K562 (cell line): ENCODE data around the gene PTP4A1. TPM values are rescaled to one million over a fixed set of nuclear protein-coding genes. Genes with fewer than 3 reads are reported as not detected.

Source experiments
- CCNT2 ChIP-seq: IDR thresholded peaks from 2 replicates; pipeline ENCODE4 v1.6.1; 2011; ENCODE audit warnings: borderline replicate concordance, low read depth, mild to moderate bottlenecking, moderate library complexity, mixed read lengths, low read length; ENCODE audit not compliant: insufficient read length; ENCODE audit errors: extremely low read depth
- GTF2E2 ChIP-seq: fragments of 200-800 bp; sonication (Bioruptor generic); IDR thresholded peaks from 2 replicates; pipeline ENCODE4 v1.6.1; 2016; ENCODE audit warnings: missing genetic modification characterization, missing compliant biosample characterization
- KLF13 ChIP-seq: fragments of 450-650 bp; IDR thresholded peaks from 2 replicates; pipeline ENCODE4 v1.6.1; 2016; ENCODE audit warnings: missing genetic modification characterization, low read depth, mild to moderate bottlenecking, missing compliant biosample characterization, moderate library complexity, borderline replicate concordance
- NCOA4 ChIP-seq: fragments of 450-650 bp; IDR thresholded peaks from 2 replicates; pipeline ENCODE4 v1.6.1; 2018; ENCODE audit warnings: mild to moderate bottlenecking; ENCODE audit not compliant: partially characterized antibody
- STAG1 ChIP-seq: sonication (generic); formaldehyde crosslinking; IDR thresholded peaks from 2 replicates; pipeline ENCODE4 v1.5.0; 2020; ENCODE audit warnings: missing genetic modification reagents, borderline replicate concordance
- ZBTB8A ChIP-seq: fragments of 450-650 bp; IDR thresholded peaks from 2 replicates; pipeline ENCODE4 v1.6.1; 2018; ENCODE audit warnings: mild to moderate bottlenecking, moderate library complexity; ENCODE audit not compliant: partially characterized antibody
- ZSCAN32 ChIP-seq: fragments of 450-650 bp; formaldehyde crosslinking; IDR thresholded peaks from 2 replicates; pipeline ENCODE4 v1.4.0; 2020; ENCODE audit warnings: mild to moderate bottlenecking, moderate library complexity
- polyA plus RNA-seq, 8 experiments: library from polyadenylated mRNA; depleted of rRNA in 4 of 8; stranded (reverse) in 5 of 8; unstranded in 3 of 8; fragments of >200 nt; fragmentation: Nextera tagmentation in 2 of 8; fragmentation: Illumina TruSeq in 1 of 8; extraction: Ambion mirVana in 2 of 8; extraction: Trizol in 1 of 8; gene quantifications; 2 replicates each; pipeline versions ENCODE4 v1.2.1 to v1.2.3, GENCODE V29; 2011 to 2014; ENCODE audit warnings: inconsistent platforms in 1 of 8, missing spikeins in 1 of 8
- total RNA-seq, 7 experiments: library from RNA; depleted of rRNA in 6 of 7; stranded (reverse); fragments of >200 nt in 6 of 7; fragmentation: Illumina TruSeq in 2 of 7; extraction: Trizol in 2 of 7; gene quantifications; 2 replicates each; pipeline versions ENCODE4 v1.2.1 to v1.2.3, GENCODE V29; 2011 to 2021; ENCODE audit warnings: low replicate concordance in 1 of 7
- TF ChIP-seq, protein P1 (sequence below), 2 experiments: fragments of 450-650 bp in 1 of 2; sonication (generic) in 1 of 2; formaldehyde crosslinking in 1 of 2; IDR thresholded peaks in 1 of 2; conservative IDR thresholded peaks in 1 of 2; 2 replicates each; pipeline versions ENCODE4 v1.6.1 to v1.8.1; 2016 to 2023; ENCODE audit warnings: mild to moderate bottlenecking in 2 of 2, moderate library complexity in 2 of 2, inconsistent platforms in 1 of 2, missing genetic modification reagents in 1 of 2
- TF ChIP-seq, protein P2 (sequence below): sonication (generic); formaldehyde crosslinking; IDR thresholded peaks from 2 replicates; pipeline ENCODE4 v1.8.0; 2022; ENCODE audit warnings: mild to moderate bottlenecking, missing genetic modification reagents
- TF ChIP-seq, protein P3 (sequence below): fragments of 150-350 bp; conservative IDR thresholded peaks from 2 replicates; pipeline ENCODE4 v1.6.1; 2014; ENCODE audit warnings: low read length
- TF ChIP-seq, protein P4 (sequence below): fragments of 450-650 bp; IDR thresholded peaks from 2 replicates; pipeline ENCODE4 v1.6.1; 2016; ENCODE audit warnings: low read depth, mild to moderate bottlenecking, moderate library complexity
- TF ChIP-seq, protein P5 (sequence below): fragments of 200-800 bp; sonication (Bioruptor generic); IDR thresholded peaks from 2 replicates; pipeline ENCODE4 v1.6.1; 2016; ENCODE audit warnings: missing genetic modification characterization, missing compliant biosample characterization
- TF ChIP-seq, protein P6 (sequence below): fragments of 450-650 bp; formaldehyde crosslinking; IDR thresholded peaks from 2 replicates; pipeline ENCODE4 v1.4.0; 2022; ENCODE audit warnings: missing genetic modification characterization

The PTP4A1 gene
- total and polyA plus RNA-seq, 9 of the 15 experiments (the other 6 are each of a cell fraction or from before 2014, with no cell fraction given), result 3.7 to 67.5 (median 13.1) TPM

DNA sequence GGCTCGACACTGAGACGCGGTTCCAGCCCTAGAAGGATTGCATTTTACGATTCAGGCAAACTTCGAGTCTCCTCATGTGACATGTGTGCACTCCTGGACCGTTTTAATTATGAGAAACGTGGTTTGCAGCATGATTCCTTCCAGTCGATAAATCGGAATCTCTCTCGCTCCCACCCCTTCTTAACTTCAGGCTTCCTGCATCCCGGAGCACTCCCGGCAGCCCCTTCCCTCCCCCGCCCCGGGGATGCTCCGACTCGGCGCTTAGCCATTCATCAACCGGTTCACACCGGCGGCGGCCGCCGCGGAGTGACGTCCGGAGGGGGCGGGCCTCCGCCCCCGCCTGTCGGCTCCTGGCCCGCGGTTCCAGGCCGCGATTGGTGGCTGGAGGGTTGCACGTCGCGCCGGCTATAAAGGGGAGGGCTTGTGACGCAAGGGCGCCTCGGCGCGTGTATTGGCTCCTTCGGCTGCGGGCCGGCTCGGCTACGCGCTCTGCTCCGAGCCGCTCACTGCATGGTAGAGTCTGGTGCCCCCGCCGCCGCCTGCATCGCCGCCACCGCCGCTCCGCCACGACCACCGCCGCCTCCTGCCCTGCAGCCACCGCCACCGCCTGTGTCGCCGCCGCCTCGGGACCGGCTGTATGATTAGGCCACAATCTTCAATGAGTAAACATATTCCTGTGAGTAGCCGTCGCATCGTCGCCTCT lies at the start of gene PTP4A1, which contains the start of gene LOC128125822 (continued):
- TF ChIP-seq, protein P1, sequence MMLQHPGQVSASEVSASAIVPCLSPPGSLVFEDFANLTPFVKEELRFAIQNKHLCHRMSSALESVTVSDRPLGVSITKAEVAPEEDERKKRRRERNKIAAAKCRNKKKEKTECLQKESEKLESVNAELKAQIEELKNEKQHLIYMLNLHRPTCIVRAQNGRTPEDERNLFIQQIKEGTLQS (IDR thresholded peaks at IDR 0.05), result peak; percentile 43; the same call in 1 of the 2 replicates
- TF ChIP-seq, protein P1 (CRISPR knock-in tag; conservative IDR thresholded peaks at IDR 0.05), result 0 out of 2 replicates have a peak, but pooled peaks have one; percentile 7
- TF ChIP-seq ZBTB8A (no peak), CCNT2 (peak; percentile 91), GTF2E2 (tag) (no peak), NCOA4 (no peak), ZSCAN32 (no peak), KLF13 (tag) (no peak), STAG1 (CRISPR knock-in tag) (0 out of 2 replicates have a peak, but pooled peaks have one; percentile 20)
- TF ChIP-seq, protein P2, sequence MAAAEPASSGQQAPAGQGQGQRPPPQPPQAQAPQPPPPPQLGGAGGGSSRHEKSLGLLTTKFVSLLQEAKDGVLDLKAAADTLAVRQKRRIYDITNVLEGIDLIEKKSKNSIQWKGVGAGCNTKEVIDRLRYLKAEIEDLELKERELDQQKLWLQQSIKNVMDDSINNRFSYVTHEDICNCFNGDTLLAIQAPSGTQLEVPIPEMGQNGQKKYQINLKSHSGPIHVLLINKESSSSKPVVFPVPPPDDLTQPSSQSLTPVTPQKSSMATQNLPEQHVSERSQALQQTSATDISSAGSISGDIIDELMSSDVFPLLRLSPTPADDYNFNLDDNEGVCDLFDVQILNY (CRISPR knock-in tag), result no peak
- TF ChIP-seq, protein P3, sequence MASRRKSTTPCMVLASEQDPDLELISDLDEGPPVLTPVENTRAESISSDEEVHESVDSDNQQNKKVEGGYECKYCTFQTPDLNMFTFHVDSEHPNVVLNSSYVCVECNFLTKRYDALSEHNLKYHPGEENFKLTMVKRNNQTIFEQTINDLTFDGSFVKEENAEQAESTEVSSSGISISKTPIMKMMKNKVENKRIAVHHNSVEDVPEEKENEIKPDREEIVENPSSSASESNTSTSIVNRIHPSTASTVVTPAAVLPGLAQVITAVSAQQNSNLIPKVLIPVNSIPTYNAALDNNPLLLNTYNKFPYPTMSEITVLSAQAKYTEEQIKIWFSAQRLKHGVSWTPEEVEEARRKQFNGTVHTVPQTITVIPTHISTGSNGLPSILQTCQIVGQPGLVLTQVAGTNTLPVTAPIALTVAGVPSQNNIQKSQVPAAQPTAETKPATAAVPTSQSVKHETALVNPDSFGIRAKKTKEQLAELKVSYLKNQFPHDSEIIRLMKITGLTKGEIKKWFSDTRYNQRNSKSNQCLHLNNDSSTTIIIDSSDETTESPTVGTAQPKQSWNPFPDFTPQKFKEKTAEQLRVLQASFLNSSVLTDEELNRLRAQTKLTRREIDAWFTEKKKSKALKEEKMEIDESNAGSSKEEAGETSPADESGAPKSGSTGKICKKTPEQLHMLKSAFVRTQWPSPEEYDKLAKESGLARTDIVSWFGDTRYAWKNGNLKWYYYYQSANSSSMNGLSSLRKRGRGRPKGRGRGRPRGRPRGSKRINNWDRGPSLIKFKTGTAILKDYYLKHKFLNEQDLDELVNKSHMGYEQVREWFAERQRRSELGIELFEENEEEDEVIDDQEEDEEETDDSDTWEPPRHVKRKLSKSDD, result no peak
- TF ChIP-seq, protein P4, sequence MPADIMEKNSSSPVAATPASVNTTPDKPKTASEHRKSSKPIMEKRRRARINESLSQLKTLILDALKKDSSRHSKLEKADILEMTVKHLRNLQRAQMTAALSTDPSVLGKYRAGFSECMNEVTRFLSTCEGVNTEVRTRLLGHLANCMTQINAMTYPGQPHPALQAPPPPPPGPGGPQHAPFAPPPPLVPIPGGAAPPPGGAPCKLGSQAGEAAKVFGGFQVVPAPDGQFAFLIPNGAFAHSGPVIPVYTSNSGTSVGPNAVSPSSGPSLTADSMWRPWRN, result no peak
- TF ChIP-seq, protein P5, sequence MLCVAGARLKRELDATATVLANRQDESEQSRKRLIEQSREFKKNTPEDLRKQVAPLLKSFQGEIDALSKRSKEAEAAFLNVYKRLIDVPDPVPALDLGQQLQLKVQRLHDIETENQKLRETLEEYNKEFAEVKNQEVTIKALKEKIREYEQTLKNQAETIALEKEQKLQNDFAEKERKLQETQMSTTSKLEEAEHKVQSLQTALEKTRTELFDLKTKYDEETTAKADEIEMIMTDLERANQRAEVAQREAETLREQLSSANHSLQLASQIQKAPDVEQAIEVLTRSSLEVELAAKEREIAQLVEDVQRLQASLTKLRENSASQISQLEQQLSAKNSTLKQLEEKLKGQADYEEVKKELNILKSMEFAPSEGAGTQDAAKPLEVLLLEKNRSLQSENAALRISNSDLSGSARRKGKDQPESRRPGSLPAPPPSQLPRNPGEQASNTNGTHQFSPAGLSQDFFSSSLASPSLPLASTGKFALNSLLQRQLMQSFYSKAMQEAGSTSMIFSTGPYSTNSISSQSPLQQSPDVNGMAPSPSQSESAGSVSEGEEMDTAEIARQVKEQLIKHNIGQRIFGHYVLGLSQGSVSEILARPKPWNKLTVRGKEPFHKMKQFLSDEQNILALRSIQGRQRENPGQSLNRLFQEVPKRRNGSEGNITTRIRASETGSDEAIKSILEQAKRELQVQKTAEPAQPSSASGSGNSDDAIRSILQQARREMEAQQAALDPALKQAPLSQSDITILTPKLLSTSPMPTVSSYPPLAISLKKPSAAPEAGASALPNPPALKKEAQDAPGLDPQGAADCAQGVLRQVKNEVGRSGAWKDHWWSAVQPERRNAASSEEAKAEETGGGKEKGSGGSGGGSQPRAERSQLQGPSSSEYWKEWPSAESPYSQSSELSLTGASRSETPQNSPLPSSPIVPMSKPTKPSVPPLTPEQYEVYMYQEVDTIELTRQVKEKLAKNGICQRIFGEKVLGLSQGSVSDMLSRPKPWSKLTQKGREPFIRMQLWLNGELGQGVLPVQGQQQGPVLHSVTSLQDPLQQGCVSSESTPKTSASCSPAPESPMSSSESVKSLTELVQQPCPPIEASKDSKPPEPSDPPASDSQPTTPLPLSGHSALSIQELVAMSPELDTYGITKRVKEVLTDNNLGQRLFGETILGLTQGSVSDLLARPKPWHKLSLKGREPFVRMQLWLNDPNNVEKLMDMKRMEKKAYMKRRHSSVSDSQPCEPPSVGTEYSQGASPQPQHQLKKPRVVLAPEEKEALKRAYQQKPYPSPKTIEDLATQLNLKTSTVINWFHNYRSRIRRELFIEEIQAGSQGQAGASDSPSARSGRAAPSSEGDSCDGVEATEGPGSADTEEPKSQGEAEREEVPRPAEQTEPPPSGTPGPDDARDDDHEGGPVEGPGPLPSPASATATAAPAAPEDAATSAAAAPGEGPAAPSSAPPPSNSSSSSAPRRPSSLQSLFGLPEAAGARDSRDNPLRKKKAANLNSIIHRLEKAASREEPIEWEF (CRISPR knock-in tag), result no peak
- TF ChIP-seq, protein P6, sequence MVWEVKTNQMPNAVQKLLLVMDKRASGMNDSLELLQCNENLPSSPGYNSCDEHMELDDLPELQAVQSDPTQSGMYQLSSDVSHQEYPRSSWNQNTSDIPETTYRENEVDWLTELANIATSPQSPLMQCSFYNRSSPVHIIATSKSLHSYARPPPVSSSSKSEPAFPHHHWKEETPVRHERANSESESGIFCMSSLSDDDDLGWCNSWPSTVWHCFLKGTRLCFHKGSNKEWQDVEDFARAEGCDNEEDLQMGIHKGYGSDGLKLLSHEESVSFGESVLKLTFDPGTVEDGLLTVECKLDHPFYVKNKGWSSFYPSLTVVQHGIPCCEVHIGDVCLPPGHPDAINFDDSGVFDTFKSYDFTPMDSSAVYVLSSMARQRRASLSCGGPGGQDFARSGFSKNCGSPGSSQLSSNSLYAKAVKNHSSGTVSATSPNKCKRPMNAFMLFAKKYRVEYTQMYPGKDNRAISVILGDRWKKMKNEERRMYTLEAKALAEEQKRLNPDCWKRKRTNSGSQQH, result peak; percentile 61; the same call in 1 of the 2 replicates
